Measurements from ENCODE around the gene MYO1E. TPM values are rescaled to one million over a fixed set of nuclear protein-coding genes. Genes with fewer than 3 reads are reported as not detected.

The MYO1E gene
- total RNA-seq, 2 experiments from 2014 or later, result 90.4 to 101 TPM

DNA sequence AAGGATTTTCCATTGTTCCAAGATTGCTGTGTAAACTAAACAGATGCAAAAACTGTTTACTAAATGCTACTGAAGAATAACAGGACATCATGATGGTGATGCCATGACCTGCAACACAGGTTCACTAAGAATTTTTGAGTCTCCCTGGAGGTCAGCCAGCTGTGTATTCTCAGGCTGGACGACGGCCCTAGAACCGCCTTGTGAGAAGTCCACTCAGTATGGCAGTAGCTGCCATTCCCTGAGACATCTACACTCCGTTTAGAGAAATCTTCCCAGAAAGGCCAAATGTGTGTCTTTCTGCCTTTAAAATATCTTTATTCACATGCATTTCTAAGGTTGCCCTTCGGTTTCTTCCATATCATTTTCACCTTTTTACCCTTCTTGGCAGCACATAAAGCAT is 63.3 kb downstream of the MYO1E start:
- DNase-seq, result no peak
- Mint-ChIP-seq H3K36me3 (ENCODE audit: low read depth) (peaks cover 4% of the 10 kb centered on the region), H3K4me3 (no peak overlapping the region), H3K4me1 (ENCODE audit: low read depth) (peaks cover 20% of the 10 kb centered on the region), H3K27me3 (ENCODE audit: low read depth) (peaks cover 5% of the 10 kb centered on the region), H3K27ac (no peak overlapping the region), H3K9me3 (ENCODE audit: insufficient read depth) (no peaks in the 10 kb centered on the region)
- ChIA-PET POLR2A (no interaction called here), CTCF (interaction anchor here (1.4 kb wide), 1 partner anchor 9 kb away, joined by 3 read pairs; no protein-coding TSS in a partner anchor)
- no peak for ATAC-seq

DNA sequence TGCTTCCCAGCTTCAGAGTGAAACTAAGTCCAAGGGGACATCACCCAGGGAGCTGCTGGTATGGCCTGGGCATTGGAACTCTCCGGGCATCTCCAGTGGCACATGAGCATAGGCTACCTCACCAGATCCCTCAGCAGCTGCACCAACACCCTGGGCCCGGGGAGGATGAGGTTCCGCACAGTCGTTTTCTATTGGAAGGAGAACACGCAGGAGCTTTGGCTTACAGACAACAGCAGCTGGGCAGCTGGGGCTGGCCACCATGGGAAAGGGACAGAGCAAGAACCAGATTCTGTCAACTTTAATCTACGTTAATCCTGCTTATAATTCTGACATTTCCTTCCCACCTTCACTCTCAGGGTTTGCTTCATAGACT is 65.5 kb downstream of the MYO1E start:
- H3K4me1 Mint-ChIP-seq (ENCODE audit: low read depth), result peaks cover 30% of the 10 kb centered on the region
- H3K4me3 Mint-ChIP-seq, result no peak overlapping the region
- ATAC-seq (no peak), DNase-seq (no peak)
- ChIA-PET POLR2A (no interaction called here), CTCF (no interaction called here)
- H3K9me3 Mint-ChIP-seq (ENCODE audit: insufficient read depth), result no peaks in the 10 kb centered on the region
- H3K27ac Mint-ChIP-seq, result no peak overlapping the region
- H3K36me3 Mint-ChIP-seq (ENCODE audit: low read depth), result peaks cover 11% of the 10 kb centered on the region
- peaks cover 5% of the 10 kb centered on the region for H3K27me3 Mint-ChIP-seq (ENCODE audit: low read depth)

DNA sequence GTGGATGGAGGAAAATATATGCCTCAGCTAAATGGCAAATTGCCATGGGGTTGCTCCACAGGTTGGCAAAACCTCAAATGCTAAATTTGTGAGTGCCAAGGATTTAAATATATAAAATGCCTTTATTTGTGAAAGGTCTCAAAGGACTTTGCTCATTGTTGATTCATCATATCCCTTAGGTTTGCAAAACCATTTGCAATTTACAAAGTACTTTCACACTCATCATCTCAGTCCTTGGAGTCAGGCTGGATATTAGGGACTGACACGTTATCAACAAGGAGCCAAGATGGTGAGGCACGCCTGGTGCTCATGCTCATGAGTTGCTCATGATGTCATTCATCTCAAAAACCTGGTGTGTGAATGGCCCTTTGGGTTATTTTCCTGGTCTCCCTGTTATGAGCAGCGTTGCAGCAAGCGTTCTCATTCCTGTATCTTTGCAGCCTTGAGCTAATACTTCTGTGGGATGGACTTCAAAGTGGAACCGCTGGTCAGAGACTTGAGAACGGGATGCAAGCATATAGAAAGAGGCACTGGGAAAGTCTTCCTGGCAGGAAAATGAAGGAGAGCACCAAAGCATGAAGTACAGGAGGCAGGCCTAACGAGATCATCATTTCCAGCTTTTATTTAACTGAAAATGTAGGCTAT is 66.0 kb downstream of the MYO1E start:
- peaks cover 32% of the 10 kb centered on the region for H3K4me1 Mint-ChIP-seq (ENCODE audit: low read depth)
- H3K36me3 Mint-ChIP-seq (ENCODE audit: low read depth), result peaks cover 14% of the 10 kb centered on the region
- ATAC-seq (no peak), DNase-seq (no peak)
- peaks cover 5% of the 10 kb centered on the region for H3K27me3 Mint-ChIP-seq (ENCODE audit: low read depth)
- no peak overlapping the region for H3K4me3 Mint-ChIP-seq
- no peaks in the 10 kb centered on the region for H3K9me3 Mint-ChIP-seq (ENCODE audit: insufficient read depth)
- no peak overlapping the region for H3K27ac Mint-ChIP-seq
- CTCF ChIA-PET, result no interaction called here
- POLR2A ChIA-PET, result no interaction called here

DNA sequence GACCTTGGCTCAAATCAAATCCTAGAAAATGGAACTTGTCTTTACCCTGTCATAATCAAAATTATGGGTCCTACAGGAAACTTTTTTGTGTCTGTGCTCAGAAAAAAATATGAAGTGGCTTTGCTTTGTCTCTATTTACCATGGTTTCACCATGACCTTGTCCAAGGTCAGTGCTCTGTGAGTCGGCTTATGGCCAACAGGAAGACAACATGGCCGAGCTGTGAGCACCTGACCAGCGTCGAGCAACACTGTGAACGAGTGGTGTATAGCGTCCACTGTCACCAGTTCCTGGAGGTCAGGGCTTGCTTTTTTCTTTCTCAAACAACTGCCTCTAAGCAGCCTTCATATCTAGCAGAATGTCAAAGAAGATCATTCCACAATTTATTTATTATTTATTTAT is 67.9 kb downstream of the MYO1E start:
- POLR2A ChIA-PET, result interaction anchor here (0.6 kb wide), 1 partner anchor 48 kb away, joined by 3 read pairs; no protein-coding TSS in a partner anchor
- no peak for DNase-seq
- CTCF ChIA-PET, result interaction anchor here (0.9 kb wide), 1 partner anchor 57 kb away, joined by 3 read pairs; no protein-coding TSS in a partner anchor
- Mint-ChIP-seq H3K27ac (no peak overlapping the region), H3K27me3 (ENCODE audit: low read depth) (peaks cover under 1% of the 10 kb centered on the region), H3K36me3 (ENCODE audit: low read depth) (peaks cover 20% of the 10 kb centered on the region), H3K4me3 (no peak overlapping the region), H3K9me3 (ENCODE audit: insufficient read depth) (no peaks in the 10 kb centered on the region), H3K4me1 (ENCODE audit: low read depth) (peaks cover 49% of the 10 kb centered on the region)
- no peak for ATAC-seq

DNA sequence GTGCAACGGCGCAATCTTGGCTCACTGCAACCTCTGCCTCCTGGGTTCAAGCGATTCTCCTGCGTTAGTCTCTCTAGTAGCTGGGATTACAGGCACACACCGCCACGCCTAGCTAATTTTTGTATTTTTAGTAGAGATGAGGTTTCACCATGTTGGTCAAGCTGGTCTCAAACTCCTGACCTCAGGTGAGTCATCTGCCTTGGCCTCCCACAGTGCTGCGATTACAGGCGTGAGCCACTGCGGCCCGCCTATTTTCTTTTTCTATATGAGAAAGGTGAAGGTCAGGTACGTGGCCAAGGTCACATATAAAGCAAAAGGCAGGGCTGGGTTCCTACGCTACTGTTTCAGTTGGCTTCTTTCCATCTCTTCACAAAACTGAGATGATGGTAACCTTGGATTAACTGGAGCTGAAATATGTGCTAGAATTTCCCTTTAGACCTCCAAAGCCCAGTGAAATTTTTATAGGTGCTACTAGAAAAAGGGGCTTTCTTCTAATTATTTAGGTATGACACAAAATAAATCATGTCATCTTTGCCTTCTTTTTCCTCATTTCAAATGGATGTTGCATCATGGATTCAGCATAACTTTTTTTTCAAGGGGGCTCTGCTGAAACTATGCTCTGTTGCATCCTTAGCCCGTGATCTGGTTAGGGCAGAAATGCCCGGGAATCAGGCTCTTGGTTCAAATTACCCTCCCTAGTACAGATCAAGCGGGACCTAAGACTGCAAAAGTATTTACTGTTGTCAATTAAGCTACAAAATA is 68.5 kb downstream of the MYO1E start:
- Mint-ChIP-seq H3K4me3 (no peak overlapping the region), H3K27me3 (ENCODE audit: low read depth) (no peaks in the 10 kb centered on the region), H3K36me3 (ENCODE audit: low read depth) (peaks cover 24% of the 10 kb centered on the region), H3K9me3 (ENCODE audit: insufficient read depth) (no peaks in the 10 kb centered on the region), H3K27ac (no peak overlapping the region), H3K4me1 (ENCODE audit: low read depth) (peaks cover 55% of the 10 kb centered on the region)
- ATAC-seq (no peak), DNase-seq (no peak)
- ChIA-PET CTCF (interaction anchor here (0.9 kb wide), 1 partner anchor 57 kb away, joined by 3 read pairs; no protein-coding TSS in a partner anchor), POLR2A (interaction anchor here (0.6 kb wide), 1 partner anchor 47 kb away, joined by 3 read pairs; no protein-coding TSS in a partner anchor)

DNA sequence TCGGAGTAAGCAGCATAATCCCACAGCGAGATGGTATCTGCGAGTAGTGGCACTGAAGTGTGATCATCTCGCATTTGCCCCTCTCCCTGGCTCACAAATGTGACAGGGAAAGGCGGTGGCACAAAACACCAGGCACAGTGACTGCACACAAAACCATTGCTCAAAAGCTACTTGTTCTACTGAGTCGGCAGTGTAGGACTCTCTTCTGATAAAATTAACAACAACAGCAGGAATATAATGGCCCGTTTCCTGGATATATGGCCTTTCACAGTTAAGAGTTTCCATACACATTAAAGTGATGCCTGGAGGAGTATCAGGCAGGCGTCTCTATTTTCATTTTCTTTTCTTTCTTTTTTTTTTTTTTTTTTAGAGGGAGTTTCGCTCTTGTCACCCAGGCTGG is 69.0 kb downstream of the MYO1E start:
- H3K9me3 Mint-ChIP-seq (ENCODE audit: insufficient read depth), result no peaks in the 10 kb centered on the region
- ATAC-seq (no peak), DNase-seq (no peak)
- H3K36me3 Mint-ChIP-seq (ENCODE audit: low read depth), result peaks cover 24% of the 10 kb centered on the region
- POLR2A ChIA-PET, result no interaction called here
- H3K27me3 Mint-ChIP-seq (ENCODE audit: low read depth), result no peaks in the 10 kb centered on the region
- CTCF ChIA-PET, result interaction anchor here (0.9 kb wide), 1 partner anchor 56 kb away, joined by 3 read pairs; no protein-coding TSS in a partner anchor
- H3K4me3 Mint-ChIP-seq, result no peak overlapping the region
- H3K4me1 Mint-ChIP-seq (ENCODE audit: low read depth), result peaks cover 60% of the 10 kb centered on the region
- H3K27ac Mint-ChIP-seq, result no peak overlapping the region

DNA sequence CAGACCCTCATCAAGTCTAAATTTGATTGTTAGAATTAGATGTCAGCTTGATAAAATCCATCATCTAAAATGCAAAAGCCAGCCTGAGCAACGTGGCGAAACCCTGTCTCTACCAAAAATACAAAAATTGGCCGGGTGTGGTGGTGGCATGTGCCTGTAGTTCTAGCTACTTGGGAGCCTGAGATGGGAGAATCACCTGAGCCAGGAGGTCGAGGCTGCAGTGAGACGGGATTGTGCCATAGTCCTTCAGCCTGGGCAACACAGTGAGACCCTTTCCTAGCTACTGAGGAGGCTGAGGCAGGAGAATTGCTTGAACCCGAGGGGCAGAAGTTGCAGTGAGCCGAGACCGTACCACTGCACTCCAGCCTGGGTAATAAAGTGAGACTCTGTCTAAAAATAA is 69.5 kb downstream of the MYO1E start:
- H3K4me1 Mint-ChIP-seq (ENCODE audit: low read depth), result peaks cover 65% of the 10 kb centered on the region
- no peak for ATAC-seq

DNA sequence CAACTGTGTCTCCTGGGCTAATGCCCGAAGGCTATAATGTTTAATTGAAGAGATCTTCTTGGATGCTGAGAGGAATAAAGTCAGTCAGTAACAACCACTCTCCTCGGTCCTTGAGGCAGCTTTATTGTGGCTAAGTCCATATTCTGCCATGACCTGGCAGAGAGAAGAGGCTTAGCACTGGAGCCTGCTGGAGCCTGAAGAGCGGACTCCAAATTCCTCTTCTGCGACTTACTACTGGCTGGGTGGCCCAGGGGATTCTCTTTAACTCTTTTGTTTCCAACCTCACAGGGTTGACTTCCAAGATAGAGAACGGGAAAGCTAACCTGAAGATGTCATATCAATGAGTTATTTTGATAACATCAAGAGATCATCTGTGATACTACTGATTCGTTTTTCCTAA is 71.1 kb downstream of the MYO1E start:
- Mint-ChIP-seq H3K27ac (peak overlapping the region; percentile 83), H3K27me3 (ENCODE audit: low read depth) (no peaks in the 10 kb centered on the region), H3K9me3 (ENCODE audit: insufficient read depth) (no peaks in the 10 kb centered on the region), H3K36me3 (ENCODE audit: low read depth) (peaks cover 27% of the 10 kb centered on the region), H3K4me1 (ENCODE audit: low read depth) (peaks cover 71% of the 10 kb centered on the region), H3K4me3 (no peak overlapping the region)
- DNase-seq, result no peak
- POLR2A ChIA-PET, result no interaction called here
- ATAC-seq, result no peak
- CTCF ChIA-PET, result interaction anchor here (3.6 kb wide), 1 partner anchor 54 kb away, joined by 27 read pairs; no protein-coding TSS in a partner anchor

More for the DNA sequence above, 69.5 kb downstream of the MYO1E start:
- H3K9me3 Mint-ChIP-seq (ENCODE audit: insufficient read depth), result no peaks in the 10 kb centered on the region
- ChIA-PET POLR2A (no interaction called here), CTCF (no interaction called here)
- no peak overlapping the region for H3K4me3 Mint-ChIP-seq
- H3K27ac Mint-ChIP-seq, result no peak overlapping the region
- H3K36me3 Mint-ChIP-seq (ENCODE audit: low read depth), result peaks cover 28% of the 10 kb centered on the region
- H3K27me3 Mint-ChIP-seq (ENCODE audit: low read depth), result no peaks in the 10 kb centered on the region
- no peak for DNase-seq

DNA sequence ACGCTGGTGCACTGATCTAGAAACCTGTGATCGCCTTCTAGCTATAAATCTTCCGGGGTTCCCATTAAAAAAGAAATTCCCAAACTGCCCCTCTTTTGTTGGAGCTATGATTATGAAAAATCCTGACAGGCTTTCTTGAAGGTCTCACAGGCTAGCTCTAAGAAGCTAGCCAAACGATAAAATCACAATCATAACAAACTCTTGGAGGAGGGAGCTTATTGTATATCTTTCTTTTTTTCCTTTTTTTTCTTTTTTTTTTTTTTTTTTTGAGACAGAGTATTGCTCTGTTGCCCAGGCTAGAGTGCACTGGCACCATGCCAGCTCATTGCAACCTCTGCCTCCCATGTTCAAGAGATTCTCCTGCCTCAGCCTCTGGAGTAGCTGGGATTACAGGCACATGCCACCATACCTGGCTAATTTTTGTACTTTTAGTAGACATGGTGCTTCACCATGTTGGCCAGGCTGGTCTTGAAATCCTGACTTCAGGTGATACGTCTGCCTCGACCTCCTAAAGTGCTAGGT is 72.0 kb downstream of the MYO1E start:
- Mint-ChIP-seq H3K27me3 (ENCODE audit: low read depth) (no peaks in the 10 kb centered on the region), H3K36me3 (ENCODE audit: low read depth) (peaks cover 30% of the 10 kb centered on the region), H3K9me3 (ENCODE audit: insufficient read depth) (no peaks in the 10 kb centered on the region), H3K4me3 (peak overlapping the region; percentile 59), H3K27ac (peak overlapping the region; percentile 88), H3K4me1 (ENCODE audit: low read depth) (peaks cover 74% of the 10 kb centered on the region)
- no peak for DNase-seq
- POLR2A ChIA-PET, result interaction anchor here (0.6 to 1.1 kb wide), 2 partner anchors 9 to 32 kb away, joined by 3 read pairs; no protein-coding TSS in a partner anchor
- CTCF ChIA-PET, result interaction anchor here (0.7 to 3.6 kb wide), 8 partner anchors 9 to 232 kb away, joined by 3 to 27 read pairs (median 4); no protein-coding TSS in a partner anchor
- ATAC-seq, result no peak

DNA sequence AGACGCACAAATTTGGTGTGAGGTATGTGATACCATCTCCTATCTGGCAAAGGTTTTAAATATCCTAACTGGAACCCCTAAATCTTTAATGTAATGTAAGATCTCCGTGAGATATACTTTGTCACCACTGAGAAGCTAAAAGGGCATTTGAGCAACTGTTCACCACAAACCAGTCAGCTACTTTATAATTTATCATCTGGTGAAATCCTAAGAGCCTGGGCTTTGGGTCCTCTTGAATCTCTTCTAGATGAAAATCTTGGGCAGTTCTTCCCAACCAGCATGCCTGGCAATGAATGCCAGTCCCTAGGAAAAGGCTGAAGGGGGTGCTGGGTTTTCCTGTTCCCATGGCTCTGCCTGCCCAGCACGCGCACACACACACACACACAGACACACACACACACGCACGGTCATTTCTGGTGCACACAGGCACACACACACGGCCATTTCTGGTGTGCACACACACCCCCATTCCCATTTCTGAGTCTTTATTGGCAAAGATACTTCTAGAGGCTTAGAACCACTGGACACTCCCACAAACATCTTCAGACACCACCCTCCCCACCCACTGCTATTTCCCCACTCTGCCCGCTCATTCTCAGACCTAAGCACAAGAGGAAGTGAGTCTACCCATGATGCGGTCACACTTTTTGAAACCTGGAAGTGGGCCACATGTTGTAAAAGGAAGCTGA is 72.6 kb downstream of the MYO1E start:
- CTCF ChIA-PET, result interaction anchor here (0.6 to 3.6 kb wide), 13 partner anchors 9 to 391 kb away, joined by 3 to 27 read pairs (median 3); no protein-coding TSS in a partner anchor
- peak overlapping the region; percentile 88 for H3K27ac Mint-ChIP-seq
- POLR2A ChIA-PET, result interaction anchor here (0.6 to 1.3 kb wide), 4 partner anchors 9 to 110 kb away, joined by 3 to 4 read pairs (median 3); no protein-coding TSS in a partner anchor
- DNase-seq (peak; percentile 90), ATAC-seq (peak; percentile 96)
- H3K27me3 Mint-ChIP-seq (ENCODE audit: low read depth), result no peaks in the 10 kb centered on the region
- H3K4me3 Mint-ChIP-seq, result peak overlapping the region; percentile 59
- no peaks in the 10 kb centered on the region for H3K9me3 Mint-ChIP-seq (ENCODE audit: insufficient read depth)
- H3K4me1 Mint-ChIP-seq (ENCODE audit: low read depth), result peaks cover 70% of the 10 kb centered on the region
- H3K36me3 Mint-ChIP-seq (ENCODE audit: low read depth), result peaks cover 35% of the 10 kb centered on the region

DNA sequence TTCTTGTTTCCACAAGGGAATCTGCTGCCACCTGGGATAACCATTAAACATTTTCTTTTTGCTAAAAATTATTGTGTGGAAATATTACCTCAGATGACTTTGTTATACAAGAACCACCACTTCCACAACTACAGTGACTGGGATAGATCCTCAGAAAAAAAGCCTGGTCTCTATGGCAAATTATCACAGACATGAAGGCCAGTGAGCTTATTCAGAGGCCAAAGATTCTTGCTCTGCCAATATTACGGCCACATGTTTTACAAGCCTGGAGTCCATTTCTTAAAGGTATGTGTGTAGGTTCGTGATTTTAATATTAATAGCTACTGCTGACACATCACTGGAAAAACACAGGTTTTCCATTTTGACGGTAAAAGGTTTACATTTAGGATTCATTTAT is 73.8 kb downstream of the MYO1E start:
- Mint-ChIP-seq H3K27me3 (ENCODE audit: low read depth) (no peaks in the 10 kb centered on the region), H3K27ac (no peak overlapping the region), H3K4me1 (ENCODE audit: low read depth) (peaks cover 59% of the 10 kb centered on the region), H3K9me3 (ENCODE audit: insufficient read depth) (no peaks in the 10 kb centered on the region), H3K36me3 (ENCODE audit: low read depth) (peaks cover 37% of the 10 kb centered on the region), H3K4me3 (no peak overlapping the region)
- DNase-seq (no peak), ATAC-seq (no peak)
- ChIA-PET POLR2A (interaction anchor here (0.8 to 1.3 kb wide), 3 partner anchors 10 to 111 kb away, joined by 3 to 4 read pairs (median 3); no protein-coding TSS in a partner anchor), CTCF (interaction anchor here (0.9 to 3.6 kb wide), 6 partner anchors 16 to 392 kb away, joined by 3 to 27 read pairs (median 3); no protein-coding TSS in a partner anchor)

Measured in activated CD8-positive, alpha-beta T cell treated with anti-CD3 and anti-CD28 coated beads, Interleukin-2, amount 10 ng/mL, durations not matched to agents 7 days and 5 days (primary cell).